HG03108 (cell line): Measurements from ENCODE around the gene TRPM1.
"Not testable (repeated sequence)": the region's sequence is repeated elsewhere in the genome, so short reads cannot be mapped to it uniquely, and the experiment has no call there.

Source experiments
- ATAC-seq: cut with Tn5 transposase; IDR thresholded peaks from one replicate; pipeline ENCODE4 v1.9.1; 2021; ENCODE audit warnings: moderate library complexity; ENCODE audit not compliant: unreplicated experiment

TRPM1 gene

GRCh38 chr15:31127596-31128261 is 26.2 kb upstream of the TRPM1 start:
- no peak for ATAC-seq

DNA sequence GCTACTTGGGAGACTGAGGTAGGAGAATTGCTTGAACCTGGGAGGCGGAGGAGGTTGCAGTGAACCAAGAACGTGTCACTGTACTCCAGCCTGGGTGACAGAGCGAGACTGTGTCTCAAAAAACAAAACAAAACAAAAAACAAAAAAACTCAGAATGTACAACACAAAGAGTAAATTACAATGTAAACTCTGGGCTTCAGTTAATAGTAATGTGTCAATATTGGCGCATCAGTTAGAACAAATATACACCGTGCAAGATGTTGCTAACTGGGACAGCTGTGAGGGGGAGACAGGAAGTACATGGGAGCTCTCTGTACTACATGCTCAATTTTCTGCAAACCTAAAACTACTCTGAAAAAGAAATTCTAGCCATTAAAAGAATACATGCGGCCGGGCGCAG is 23.5 kb upstream of the TRPM1 start:
- no peak for ATAC-seq

DNA sequence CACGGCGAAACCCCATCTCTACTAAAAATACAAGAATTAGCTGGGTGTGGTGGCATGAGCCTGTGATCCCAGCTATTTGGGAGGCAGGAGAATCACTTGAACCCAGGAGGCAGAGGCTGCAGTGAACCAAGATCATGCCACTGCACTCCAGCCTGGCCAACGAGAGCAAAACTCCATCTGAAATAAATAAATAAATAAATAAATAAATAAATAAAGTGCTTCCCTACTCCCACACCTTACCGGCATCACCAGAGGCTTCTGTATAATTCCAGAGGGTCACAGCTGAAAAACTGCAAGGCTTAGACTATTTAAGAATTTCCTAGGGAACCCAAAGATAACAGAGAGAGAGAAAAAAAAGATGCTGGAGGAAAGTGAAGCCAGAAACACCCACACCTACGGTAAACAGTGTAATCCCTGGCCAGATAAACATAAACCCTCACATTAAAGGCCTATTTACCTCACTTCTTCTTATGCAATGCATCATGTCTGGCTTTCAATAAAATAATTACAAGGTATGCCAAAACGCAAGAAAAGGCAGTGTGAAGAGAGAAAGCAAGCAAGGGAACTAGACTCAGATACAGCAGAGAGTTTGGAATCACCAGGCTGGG is 15.0 kb upstream of the TRPM1 start:
- ATAC-seq: no peak

DNA sequence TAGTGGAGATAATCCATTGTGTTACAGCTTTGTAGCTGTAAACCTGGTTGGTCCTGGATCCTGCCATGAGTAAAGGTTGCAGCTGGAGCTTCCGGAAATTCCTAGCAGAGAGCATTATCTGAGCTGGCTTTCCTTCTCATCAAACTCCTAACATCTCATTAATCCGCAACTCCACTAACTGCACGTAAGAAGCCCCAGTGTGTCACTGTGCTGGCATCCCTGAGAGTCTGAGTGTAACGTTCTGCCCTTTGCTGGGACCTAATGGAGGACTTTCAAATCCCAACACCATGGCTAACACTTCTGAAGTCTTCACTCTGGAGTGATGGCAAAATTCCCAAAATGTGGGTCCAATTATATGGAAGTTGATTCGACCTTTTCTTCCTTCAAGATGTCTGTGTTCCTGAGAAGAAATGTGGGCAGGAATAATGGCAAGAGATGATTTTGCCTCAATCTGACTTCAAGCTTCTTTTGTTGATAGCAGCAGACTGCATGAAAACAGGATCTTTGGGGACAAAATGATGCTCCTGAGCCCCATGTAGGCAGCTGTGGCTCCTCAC is 9.6 kb upstream of the TRPM1 start:
- no peak for ATAC-seq

DNA sequence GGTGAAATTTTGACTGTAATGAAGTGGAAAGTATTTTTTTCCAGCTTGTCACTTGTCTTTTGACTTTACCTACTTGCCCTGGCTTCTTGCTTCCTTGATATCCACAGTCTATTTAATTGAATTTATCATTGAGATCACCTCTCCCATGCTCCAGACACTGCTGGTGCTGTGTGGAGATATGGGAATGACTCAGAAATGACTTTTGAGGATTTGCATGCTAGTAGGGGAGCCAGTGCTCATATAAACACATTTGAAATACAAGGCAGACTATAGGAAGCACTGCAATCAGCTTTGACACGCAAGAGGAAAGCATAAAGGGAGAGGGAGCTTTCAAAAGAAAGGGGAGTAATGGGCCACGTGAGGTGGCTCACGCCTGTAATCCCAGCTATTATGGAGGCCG is 7.3 kb upstream of the TRPM1 start:
- ATAC-seq: no peak

DNA sequence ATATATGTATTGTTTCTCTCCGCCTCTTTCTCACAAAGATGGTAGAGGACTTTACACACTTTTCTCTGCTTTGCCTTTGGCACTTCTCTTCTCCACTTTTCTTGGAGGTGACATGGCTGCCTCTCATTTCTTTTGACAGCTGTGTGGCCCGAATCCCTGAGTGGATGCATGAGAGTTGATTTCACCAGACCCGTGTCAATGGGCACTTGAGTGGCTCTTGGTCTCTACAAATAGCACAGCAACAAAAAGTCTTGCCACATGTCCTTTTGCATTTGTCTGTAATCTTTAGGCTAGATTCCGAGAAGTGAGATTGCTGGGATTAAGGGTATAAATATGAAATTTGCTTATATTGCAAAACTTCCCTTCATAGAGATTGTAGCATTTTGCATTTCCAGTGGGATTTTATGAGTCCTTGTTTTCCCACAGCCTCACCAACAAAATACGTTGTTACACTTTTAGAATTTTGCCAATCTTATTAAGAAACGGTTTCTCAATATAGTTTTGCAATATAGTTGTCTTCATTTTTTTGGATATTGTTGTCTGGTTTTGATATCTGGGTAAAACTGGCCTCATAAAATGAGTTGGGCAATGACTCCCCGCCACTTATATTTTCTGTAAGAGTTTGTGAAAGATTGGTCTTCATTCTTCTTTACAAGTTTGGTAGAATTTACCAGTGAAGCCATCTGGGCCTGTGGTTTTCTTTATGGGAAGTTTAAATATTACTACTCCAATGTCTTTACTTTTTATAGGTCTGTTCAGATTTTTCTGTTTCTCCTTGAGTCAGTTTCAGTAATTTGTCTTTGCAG is 5.2 kb upstream of the TRPM1 start:
- no peak for ATAC-seq

DNA sequence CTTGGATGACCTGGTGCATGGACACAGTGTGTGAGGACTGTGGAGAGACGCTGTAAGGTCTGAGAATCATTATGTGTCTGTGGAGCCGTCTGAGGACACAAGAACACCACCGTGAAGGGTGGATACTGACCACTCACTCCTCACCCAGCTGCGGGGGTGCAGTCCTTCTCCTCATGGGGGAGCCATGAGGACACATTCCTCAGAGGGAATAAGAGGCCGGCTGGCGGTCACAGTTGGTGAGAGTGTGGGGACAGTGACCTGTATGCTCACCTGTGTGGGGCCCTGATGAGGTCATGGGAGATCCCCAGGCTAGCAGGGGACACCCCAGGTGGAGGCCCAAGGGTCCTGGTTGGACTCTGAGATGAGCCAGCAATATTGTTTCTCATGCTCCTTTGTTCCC is 2.5 kb upstream of the TRPM1 start:
- ATAC-seq: no peak

- ATAC-seq: no peak
These were observed 1.1 kb upstream of the TRPM1 start for GRCh38 chr15:31102374-31103342.

- ATAC-seq: no peak
These were observed 455 bp upstream of the TRPM1 start for GRCh38 chr15:31102039-31102321.

DNA sequence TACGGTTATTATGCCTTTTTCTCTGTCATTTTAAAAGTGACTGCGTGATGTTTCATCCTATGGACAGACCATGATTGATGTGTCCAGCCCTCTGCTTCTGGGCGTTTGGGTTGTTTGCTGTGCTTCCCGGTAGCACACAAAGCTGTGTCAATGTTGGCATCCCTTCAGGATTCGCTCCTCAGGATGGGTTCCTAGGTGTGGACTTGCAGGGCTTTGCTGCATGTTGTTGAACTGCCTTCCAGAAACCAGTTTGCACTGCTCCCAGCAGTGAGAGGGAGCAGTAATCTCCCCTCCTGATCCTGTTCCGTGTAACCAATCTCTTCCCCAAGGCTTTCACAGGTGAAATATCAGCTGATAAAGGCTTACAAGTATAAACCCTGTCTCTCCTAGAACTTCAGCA is 787 bp downstream of the TRPM1 start:
- no peak for ATAC-seq

GRCh38 chr15:31098953-31099740 is 2.4 kb downstream of the TRPM1 start:
- ATAC-seq: no peak

DNA sequence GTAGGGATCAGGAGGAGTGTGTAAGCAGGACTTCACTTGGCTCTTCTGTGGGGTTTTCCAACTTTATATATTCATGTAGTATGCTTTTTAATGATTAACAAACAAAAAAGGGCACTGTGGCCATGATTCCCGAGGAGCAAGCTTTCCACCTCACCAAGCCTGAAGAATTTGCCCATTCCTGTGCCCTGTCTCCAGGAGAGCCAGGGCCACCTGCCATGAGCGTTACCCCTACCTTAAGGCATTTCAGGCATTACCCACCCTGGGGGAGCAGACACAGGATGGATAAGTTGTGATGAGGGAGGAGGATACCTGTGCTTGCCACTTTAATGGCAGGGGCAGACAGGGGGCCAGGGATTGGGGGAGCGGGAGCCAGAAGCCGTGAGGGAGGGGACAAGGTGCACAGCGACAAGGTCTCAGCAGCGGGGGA is 3.0 kb downstream of the TRPM1 start:
- ATAC-seq: no peak

GRCh38 chr15:31096563-31096962 is 5.0 kb downstream of the TRPM1 start:
- no peak for ATAC-seq

- no peak for ATAC-seq
These were observed 10.0 kb downstream of the TRPM1 start for GRCh38 chr15:31091481-31091880.

- ATAC-seq: no peak
These were observed 10.8 kb downstream of the TRPM1 start for GRCh38 chr15:31090766-31091165.

GRCh38 chr15:31089368-31090047 is 12.0 kb downstream of the TRPM1 start:
- ATAC-seq: no peak

DNA sequence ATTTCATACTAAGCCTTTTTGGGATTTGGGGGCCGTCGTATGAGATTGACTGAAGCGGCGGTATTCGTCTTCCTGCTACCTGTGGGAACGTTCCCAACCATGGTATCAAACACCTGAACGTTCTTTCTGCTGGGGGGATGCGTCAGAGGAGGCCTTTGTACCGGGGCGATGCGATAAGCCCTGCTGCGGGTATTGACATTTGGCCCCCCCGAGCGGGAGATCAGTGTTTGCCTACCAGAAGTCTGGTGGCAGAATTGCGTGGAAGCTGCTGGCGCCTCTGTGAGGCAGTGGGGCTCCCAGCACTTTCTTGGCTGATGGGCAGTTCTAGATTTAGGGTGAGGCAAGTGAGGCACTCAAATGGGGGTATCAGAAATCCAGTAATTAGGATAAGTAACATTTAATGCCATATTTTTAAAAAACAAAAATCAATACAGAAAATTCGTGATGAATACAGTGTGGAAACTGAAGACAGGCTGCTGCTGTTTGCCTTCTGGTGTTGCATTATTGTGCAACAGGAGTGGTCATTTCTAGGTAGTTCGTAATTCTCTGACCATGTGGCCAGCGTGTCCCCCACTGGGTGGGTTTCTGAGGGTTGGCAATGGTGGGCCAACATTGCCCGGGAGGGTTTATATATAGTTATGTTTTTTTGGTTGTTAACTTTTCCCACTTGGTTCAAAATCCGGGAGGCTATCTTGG is 12.7 kb downstream of the TRPM1 start:
- no peak for ATAC-seq

- not testable (repeated sequence) for ATAC-seq
These were observed 13.5 kb downstream of the TRPM1 start for GRCh38 chr15:31088041-31088440.

DNA sequence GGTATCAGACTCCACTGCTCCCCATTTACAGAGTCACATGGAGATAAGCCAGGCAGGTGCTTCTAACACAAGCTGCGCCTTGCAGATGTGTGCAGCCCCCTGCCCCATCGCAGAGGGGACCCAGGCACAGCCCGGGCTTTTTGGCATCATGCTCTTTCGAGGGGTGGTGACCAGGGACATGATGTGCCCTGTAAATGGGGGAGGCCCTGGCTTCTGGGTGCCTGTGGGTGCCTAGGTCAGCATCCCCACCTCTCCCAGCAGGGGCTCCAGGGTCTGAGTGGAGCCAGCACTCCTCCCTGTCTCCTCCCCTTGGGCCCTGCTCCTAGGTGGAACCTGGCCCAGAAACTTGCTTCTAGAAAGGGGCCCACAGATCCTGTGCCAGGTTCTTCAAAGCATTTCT is 15.2 kb downstream of the TRPM1 start:
- no peak for ATAC-seq
